Nephron progenitor cell (in vitro differentiated cells): ENCODE measurements around the gene APOB.

Experiments
- DNase-seq: peaks from one replicate; pipeline ENCODE4 v3.0.0; 2021
- H3K27ac Mint-ChIP-seq: 2 replicates; pipeline ENCODE4 v1.8.0; 2021; ENCODE audit warnings: mild to moderate bottlenecking, moderate library complexity, mixed read lengths
- H3K27me3 Mint-ChIP-seq: 2 replicates; pipeline ENCODE4 v1.8.0; 2021; ENCODE audit warnings: mild to moderate bottlenecking, low read depth, mixed read lengths; ENCODE audit not compliant: poor library complexity
- H3K36me3 Mint-ChIP-seq: 2 replicates; pipeline ENCODE4 v1.8.0; 2021; ENCODE audit warnings: low read depth, mixed read lengths
- H3K4me1 Mint-ChIP-seq: 2 replicates; pipeline ENCODE4 v1.8.0; 2021; ENCODE audit warnings: mixed read lengths
- H3K4me3 Mint-ChIP-seq: 2 replicates; pipeline ENCODE4 v1.8.0; 2021; ENCODE audit warnings: mild to moderate bottlenecking, moderate library complexity, mixed read lengths
- H3K9me3 Mint-ChIP-seq: 2 replicates; pipeline ENCODE4 v1.8.0; 2021; ENCODE audit warnings: mild to moderate bottlenecking, moderate library complexity, mixed read lengths
- CTCF ChIP-seq: fragments of 200-600 bp; sonication (generic); IDR thresholded peaks from 2 replicates; pipeline ENCODE4 v1.5.0; 2021; ENCODE audit warnings: antibody characterized with exemption

Gene APOB

GRCh38 chr2:21022792-21023367, 21.0 kb downstream of the APOB start:
- H3K27ac Mint-ChIP-seq = no peak overlapping the region
- H3K27me3 Mint-ChIP-seq = peaks cover 13% of the 10 kb centered on the region
- no peaks in the 10 kb centered on the region for H3K4me1 Mint-ChIP-seq
- no peak for DNase-seq
- TF ChIP-seq CTCF = no peak
- H3K36me3 Mint-ChIP-seq = no peaks in the 10 kb centered on the region
- no peaks in the 10 kb centered on the region for H3K9me3 Mint-ChIP-seq
- no peak overlapping the region for H3K4me3 Mint-ChIP-seq

GRCh38 chr2:21021430-21021829, 22.4 kb downstream of the APOB start:
- no peak overlapping the region for H3K27ac Mint-ChIP-seq
- no peaks in the 10 kb centered on the region for H3K36me3 Mint-ChIP-seq
- peaks cover 6% of the 10 kb centered on the region for H3K27me3 Mint-ChIP-seq
- DNase-seq = no peak
- no peak overlapping the region for H3K4me3 Mint-ChIP-seq
- no peaks in the 10 kb centered on the region for H3K4me1 Mint-ChIP-seq
- TF ChIP-seq CTCF = no peak
- H3K9me3 Mint-ChIP-seq = no peaks in the 10 kb centered on the region

GRCh38 chr2:21020668-21021288, 23.1 kb downstream of the APOB start:
- no peaks in the 10 kb centered on the region for H3K36me3 Mint-ChIP-seq
- H3K4me3 Mint-ChIP-seq = no peak overlapping the region
- H3K27me3 Mint-ChIP-seq = peaks cover 6% of the 10 kb centered on the region
- H3K27ac Mint-ChIP-seq = no peak overlapping the region
- no peaks in the 10 kb centered on the region for H3K4me1 Mint-ChIP-seq
- no peak for DNase-seq
- no peak for TF ChIP-seq CTCF
- H3K9me3 Mint-ChIP-seq = no peaks in the 10 kb centered on the region

GRCh38 chr2:21020031-21020667, 23.7 kb downstream of the APOB start:
- Mint-ChIP-seq H3K4me3 (no peak overlapping the region), H3K27me3 (peaks cover 2% of the 10 kb centered on the region), H3K9me3 (no peaks in the 10 kb centered on the region), H3K4me1 (no peaks in the 10 kb centered on the region), H3K36me3 (no peaks in the 10 kb centered on the region), H3K27ac (no peak overlapping the region)
- no peak for TF ChIP-seq CTCF
- DNase-seq = no peak

- TF ChIP-seq CTCF = no peak
- H3K4me1 Mint-ChIP-seq = no peaks in the 10 kb centered on the region
- no peak for DNase-seq
- no peak overlapping the region for H3K4me3 Mint-ChIP-seq
- H3K27me3 Mint-ChIP-seq = peaks cover 2% of the 10 kb centered on the region
- no peaks in the 10 kb centered on the region for H3K36me3 Mint-ChIP-seq
- no peak overlapping the region for H3K27ac Mint-ChIP-seq
- H3K9me3 Mint-ChIP-seq = no peaks in the 10 kb centered on the region
Observed at GRCh38 chr2:21019678-21020021, 24.2 kb downstream of the APOB start.
